Natural killer cell (primary cell): ENCODE data around the gene ZNF8. TPM values are rescaled to one million over a fixed set of nuclear protein-coding genes. Genes with fewer than 3 reads are reported as not detected.

Experiments
- ATAC-seq, 3 donors: fragments of 150-1000 bp in 2 of 3; fragments of 200-7000 bp in 1 of 3; cut with Tn5 transposase; 1 replicate in 1 of 3; 2 replicates in 2 of 3; pipeline ENCODE4 v1.10.0; 2021; ENCODE audit warnings: mild to moderate bottlenecking in 2 of 3, moderate library complexity in 2 of 3
- DNase-seq, 2 donors: peaks; one replicate each; pipeline versions ENCODE4 v3.0.0 to v3.0.0-alpha.2; 2013 to 2021; ENCODE audit warnings: mixed read lengths in 1 of 2
- H3K27ac ChIP-seq: one replicate; pipeline ENCODE4 v1.5.1; 2013; ENCODE audit warnings: mild to moderate bottlenecking, low read length
- H3K27me3 ChIP-seq: one replicate; pipeline ENCODE4 v1.6.1; 2013; ENCODE audit warnings: low read length; ENCODE audit not compliant: control insufficient read depth, insufficient read depth
- H3K36me3 ChIP-seq: one replicate; pipeline ENCODE4 v1.6.1; 2013; ENCODE audit warnings: low read length; ENCODE audit not compliant: control insufficient read depth, insufficient read depth
- H3K4me1 ChIP-seq: one replicate; pipeline ENCODE4 v1.6.1; 2013; ENCODE audit warnings: low read length; ENCODE audit not compliant: control insufficient read depth, insufficient read depth
- H3K4me3 ChIP-seq: one replicate; pipeline ENCODE4 v1.5.1; 2013; ENCODE audit warnings: low read length
- H3K9me3 ChIP-seq: one replicate; pipeline ENCODE4 v1.6.1; 2013; ENCODE audit warnings: low read length; ENCODE audit not compliant: control insufficient read depth, insufficient read depth
- H3K27ac Mint-ChIP-seq, 2 donors: one replicate each; pipeline ENCODE4 v1.8.0; 2022; ENCODE audit warnings: mild to moderate bottlenecking in 2 of 2, mixed read lengths in 2 of 2, moderate library complexity in 1 of 2
- H3K27me3 Mint-ChIP-seq, 2 donors: one replicate each; pipeline ENCODE4 v1.8.0; 2022; ENCODE audit warnings: low read depth in 2 of 2, mixed read lengths in 2 of 2
- H3K36me3 Mint-ChIP-seq: one replicate; pipeline ENCODE4 v1.8.0; 2022; ENCODE audit warnings: mixed read lengths
- H3K4me1 Mint-ChIP-seq, 2 donors: one replicate each; pipeline ENCODE4 v1.8.0; 2022; ENCODE audit warnings: mixed read lengths in 2 of 2
- H3K4me3 Mint-ChIP-seq: one replicate; pipeline ENCODE4 v1.8.0; 2022; ENCODE audit warnings: mild to moderate bottlenecking, moderate library complexity, mixed read lengths
- H3K9me3 Mint-ChIP-seq, 2 donors: one replicate each; pipeline ENCODE4 v1.8.0; 2022; ENCODE audit warnings: mixed read lengths in 2 of 2
- CTCF ChIP-seq: fragments of 200-600 bp; IDR thresholded peaks from one replicate; pipeline ENCODE4 v1.8.0; 2022; ENCODE audit warnings: antibody characterized with exemption
- WGBS: methylation state at CpG from one replicate; pipeline ENCODE4 v1.1.7; 2013; ENCODE audit warnings: missing lambda C conversion rate; ENCODE audit not compliant: insufficient coverage; 5-methylcytosine and 5-hydroxymethylcytosine counted together
- intact Hi-C: fragments of 100-400 bp; cut with micrococcal nuclease; formaldehyde crosslinking; loops from one replicate; pipeline ENCODE4 v1.14.2; 2022
- total RNA-seq, 4 donors: library from RNA; stranded (reverse); fragments of 120-200 nt in 1 of 4; gene quantifications; one replicate each; pipeline versions ENCODE4 v1.2.3 to v1.2.4, GENCODE V29; 2013 to 2022

The ZNF8 gene
- total RNA-seq, 3 donors from 2014 or later (not counting 1 experiment from before 2014, with no cell fraction given), result 6.4 to 8.7 (median 7.7) TPM

GRCh38 chr19:58349590-58349989 is 70.8 kb downstream of the ZNF8 start:
- 73% methylated on average over 8 of the region's 8 CpGs for WGBS
- Histone ChIP-seq H3K27me3 (no peaks in the 10 kb centered on the region), H3K9me3 (no peaks in the 10 kb centered on the region), H3K4me3 (no peak overlapping the region), H3K36me3 (no peaks in the 10 kb centered on the region), H3K4me1 (peaks cover 23% of the 10 kb centered on the region), H3K27ac (no peak overlapping the region)
- DNase-seq, result no peak
- Mint-ChIP-seq H3K27me3 (peaks cover 0 to 29% of the 10 kb centered on the region in 2 donors), H3K4me1 (peaks cover 6 to 15% of the 10 kb centered on the region in 2 donors), H3K9me3 (no peaks in the 10 kb centered on the region), H3K27ac (no peak overlapping the region), H3K4me3 (no peak overlapping the region), H3K36me3 (no peaks in the 10 kb centered on the region)
- no peak for TF ChIP-seq CTCF
- no peak for ATAC-seq
- intact Hi-C loops, result no loop called here

- no peaks in the 10 kb centered on the region for H3K36me3 Mint-ChIP-seq
- H3K4me1 ChIP-seq, result peaks cover 23% of the 10 kb centered on the region
- ATAC-seq (no peak), DNase-seq (no peak)
- H3K36me3 ChIP-seq, result no peaks in the 10 kb centered on the region
- no peak overlapping the region for H3K27ac Mint-ChIP-seq
- 76% methylated on average over 84 of the region's 84 CpGs for WGBS
- no peaks in the 10 kb centered on the region for H3K9me3 ChIP-seq
- no peak overlapping the region for H3K4me3 ChIP-seq
- peaks cover 6 to 15% of the 10 kb centered on the region in 2 donors for H3K4me1 Mint-ChIP-seq
- intact Hi-C loops, result no loop called here
- H3K27me3 ChIP-seq, result no peaks in the 10 kb centered on the region
- TF ChIP-seq CTCF, result no peak
- no peaks in the 10 kb centered on the region for H3K9me3 Mint-ChIP-seq
- H3K4me3 Mint-ChIP-seq, result no peak overlapping the region
- H3K27me3 Mint-ChIP-seq, result peaks cover 0 to 27% of the 10 kb centered on the region in 2 donors
- no peak overlapping the region for H3K27ac ChIP-seq
Observed at GRCh38 chr19:58350001-58350861, 71.5 kb downstream of the ZNF8 start.

GRCh38 chr19:58350871-58351557 is 72.3 kb downstream of the ZNF8 start:
- no peak overlapping the region for H3K4me3 ChIP-seq
- no peaks in the 10 kb centered on the region for H3K36me3 ChIP-seq
- Mint-ChIP-seq H3K36me3 (no peaks in the 10 kb centered on the region), H3K9me3 (no peaks in the 10 kb centered on the region), H3K27me3 (peaks cover 0 to 20% of the 10 kb centered on the region in 2 donors), H3K4me3 (no peak overlapping the region), H3K27ac (no peak overlapping the region), H3K4me1 (peaks cover 6 to 15% of the 10 kb centered on the region in 2 donors)
- H3K4me1 ChIP-seq, result peaks cover 28% of the 10 kb centered on the region
- no peak overlapping the region for H3K27ac ChIP-seq
- H3K9me3 ChIP-seq, result no peaks in the 10 kb centered on the region
- DNase-seq, result no peak
- intact Hi-C loops, result no loop called here
- no peak for ATAC-seq
- H3K27me3 ChIP-seq, result no peaks in the 10 kb centered on the region
- TF ChIP-seq CTCF, result no peak
- WGBS, result 90% methylated on average over 34 of the region's 34 CpGs
